K562 (cell line): ENCODE data around the gene SLC7A8. TPM values are rescaled to one million over a fixed set of nuclear protein-coding genes. Genes with fewer than 3 reads are reported as not detected.

Experiments
- CEBPG ChIP-seq, 3 experiments: fragments of 200-800 bp in 1 of 3; sonication (Bioruptor generic) in 1 of 3; sonication (generic) in 1 of 3; formaldehyde crosslinking in 1 of 3; IDR thresholded peaks in 2 of 3; conservative IDR thresholded peaks in 1 of 3; 2 replicates each; pipeline versions ENCODE4 v1.6.1 to v1.8.0; 2016 to 2022; ENCODE audit warnings: missing compliant biosample characterization in 2 of 3, missing genetic modification characterization in 2 of 3, mild to moderate bottlenecking in 1 of 3, missing genetic modification reagents in 1 of 3
- ELF4 ChIP-seq: fragments of 450-650 bp; formaldehyde crosslinking; IDR thresholded peaks from 2 replicates; pipeline ENCODE4 v1.4.0; 2022; ENCODE audit warnings: missing genetic modification characterization
- FOXA1 ChIP-seq: fragments of 450-650 bp; IDR thresholded peaks from 2 replicates; pipeline ENCODE4 v1.6.1; 2016; ENCODE audit warnings: mild to moderate bottlenecking, borderline replicate concordance
- HEY1 ChIP-seq: fragments of 250-450 bp; sonication (Bioruptor Pico); IDR thresholded peaks from 2 replicates; pipeline ENCODE4 v1.5.0; 2020; ENCODE audit warnings: mild to moderate bottlenecking, moderate library complexity, borderline replicate concordance
- HMG20A ChIP-seq: fragments of 450-650 bp; formaldehyde crosslinking; conservative IDR thresholded peaks from 2 replicates; pipeline ENCODE4 v1.4.0; 2020; ENCODE audit warnings: mild to moderate bottlenecking, mixed read lengths
- KLF16 ChIP-seq: IDR thresholded peaks from 2 replicates; pipeline ENCODE4 v1.6.1; 2016; ENCODE audit warnings: antibody characterized with exemption
- MCM2 ChIP-seq: fragments of 450-650 bp; IDR thresholded peaks from 2 replicates; pipeline ENCODE4 v1.6.1; 2017; ENCODE audit warnings: low read depth, mild to moderate bottlenecking
- MYBL2 ChIP-seq, 2 experiments: fragments of 450-650 bp in 1 of 2; sonication (generic) in 1 of 2; formaldehyde crosslinking in 1 of 2; IDR thresholded peaks; 2 replicates each; pipeline versions ENCODE4 v1.6.1 to v1.8.1; 2017 to 2022; ENCODE audit warnings: borderline replicate concordance in 1 of 2, inconsistent platforms in 1 of 2, low read depth in 1 of 2, mild to moderate bottlenecking in 1 of 2, missing genetic modification reagents in 1 of 2, moderate library complexity in 1 of 2
- RBM14 ChIP-seq: fragments of 200-400 bp; formaldehyde crosslinking; IDR thresholded peaks from 2 replicates; pipeline ENCODE4 v1.6.1; 2018; ENCODE audit warnings: low read depth, mild to moderate bottlenecking, low read length, moderate library complexity, borderline replicate concordance; ENCODE audit not compliant: insufficient read depth
- RFX7 ChIP-seq: fragments of 250-450 bp; sonication (Bioruptor Pico); IDR thresholded peaks from 2 replicates; pipeline ENCODE4 v1.5.1; 2021; ENCODE audit warnings: mild to moderate bottlenecking
- SAP30 ChIP-seq: fragments of 200-600 bp; sonication (generic); IDR thresholded peaks from 2 replicates; pipeline ENCODE4 v1.6.1; 2012; ENCODE audit warnings: borderline replicate concordance, low read depth, mild to moderate bottlenecking, moderate library complexity, low read length, control low read depth, inconsistent platforms; ENCODE audit not compliant: insufficient read depth, poor library complexity, severe bottlenecking
- SRSF3 ChIP-seq: fragments of 200-400 bp; formaldehyde crosslinking; IDR thresholded peaks from 2 replicates; pipeline ENCODE4 v1.6.1; 2016; ENCODE audit warnings: mild to moderate bottlenecking, low read length, moderate library complexity; ENCODE audit not compliant: insufficient read depth
- STAG1 ChIP-seq: sonication (generic); formaldehyde crosslinking; IDR thresholded peaks from 2 replicates; pipeline ENCODE4 v1.5.0; 2020; ENCODE audit warnings: missing genetic modification reagents, borderline replicate concordance
- ZNF41 ChIP-seq: fragments of 250-450 bp; sonication (Bioruptor Pico); conservative IDR thresholded peaks from 2 replicates; pipeline ENCODE4 v1.4.0; 2020; ENCODE audit warnings: mild to moderate bottlenecking
- ZNF561 ChIP-seq: fragments of 450-650 bp; formaldehyde crosslinking; conservative IDR thresholded peaks from 2 replicates; pipeline ENCODE4 v1.4.0; 2020; ENCODE audit warnings: mild to moderate bottlenecking, moderate library complexity
- polyA plus RNA-seq, 8 experiments: library from polyadenylated mRNA; depleted of rRNA in 4 of 8; stranded (reverse) in 5 of 8; unstranded in 3 of 8; fragments of >200 nt; fragmentation: Nextera tagmentation in 2 of 8; fragmentation: Illumina TruSeq in 1 of 8; extraction: Ambion mirVana in 2 of 8; extraction: Trizol in 1 of 8; gene quantifications; 2 replicates each; pipeline versions ENCODE4 v1.2.1 to v1.2.3, GENCODE V29; 2011 to 2014; ENCODE audit warnings: inconsistent platforms in 1 of 8, missing spikeins in 1 of 8
- total RNA-seq, 7 experiments: library from RNA; depleted of rRNA in 6 of 7; stranded (reverse); fragments of >200 nt in 6 of 7; fragmentation: Illumina TruSeq in 2 of 7; extraction: Trizol in 2 of 7; gene quantifications; 2 replicates each; pipeline versions ENCODE4 v1.2.1 to v1.2.3, GENCODE V29; 2011 to 2021; ENCODE audit warnings: low replicate concordance in 1 of 7
- TF ChIP-seq, protein P1 (sequence below): IDR thresholded peaks from 2 replicates; pipeline ENCODE4 v1.6.1; 2016; ENCODE audit warnings: missing genetic modification characterization, missing compliant biosample characterization
- TF ChIP-seq, protein P2 (sequence below): fragments of 250-450 bp; sonication (Bioruptor Pico); IDR thresholded peaks from 2 replicates; pipeline ENCODE4 v1.9.0; 2021; ENCODE audit warnings: mild to moderate bottlenecking

SLC7A8 gene
- total and polyA plus RNA-seq, 9 of the 15 experiments (the other 6 are each of a cell fraction or from before 2014, with no cell fraction given), result 2.0 to 33.0 (median 6.0) TPM

DNA sequence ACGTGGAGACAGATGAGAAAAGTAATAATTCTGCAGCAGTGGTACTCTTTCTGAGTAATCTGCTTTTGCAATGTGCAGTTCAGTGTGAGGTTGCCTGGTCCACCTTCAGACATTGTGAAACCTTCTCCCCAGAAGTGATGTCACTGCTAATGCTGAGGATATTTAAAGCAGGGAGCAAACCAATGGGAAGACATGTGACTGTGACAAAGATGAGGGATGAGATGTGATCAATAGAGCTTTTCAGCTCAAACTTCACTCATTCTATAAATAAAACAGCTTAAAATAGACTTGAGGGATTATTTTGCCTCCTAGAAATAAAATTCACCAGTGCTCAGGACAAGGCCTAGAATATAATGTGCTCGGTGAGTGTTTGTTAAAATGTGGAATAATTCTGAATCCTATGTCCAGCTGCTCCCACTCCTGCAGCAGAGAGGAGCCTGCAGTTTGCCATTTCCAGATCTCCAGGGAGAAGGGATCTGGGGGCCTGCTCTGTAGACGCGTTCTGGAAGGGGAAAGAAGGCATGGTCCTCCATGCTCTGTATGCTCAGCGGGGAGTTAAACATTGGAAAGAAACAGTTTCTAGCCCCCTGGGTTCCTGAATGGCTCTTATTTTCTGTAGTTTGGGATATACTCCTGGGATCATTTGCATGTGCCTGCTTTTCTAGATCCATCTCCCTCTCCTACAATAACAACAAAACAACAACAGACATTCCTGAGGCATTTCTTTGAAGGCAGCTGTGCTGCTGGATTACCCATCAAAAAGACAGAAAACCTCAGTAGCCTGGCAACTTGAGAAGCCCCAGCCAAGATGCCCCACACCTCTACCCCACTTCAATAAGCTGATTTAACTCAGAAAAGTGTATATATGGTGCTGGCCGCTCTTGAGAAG is 8.9 kb downstream of the SLC7A8 start (continued):
- TF ChIP-seq SAP30 (no peak), STAG1 (CRISPR knock-in tag) (no peak), ZNF561 (CRISPR knock-in tag) (no peak), RFX7 (CRISPR knock-in tag) (no peak), HMG20A (CRISPR knock-in tag) (no peak), ELF4 (CRISPR knock-in tag) (no peak), RBM14 (no peak), FOXA1 (no peak), MCM2 (no peak), MYBL2 (IDR thresholded peaks at IDR 0.05; ENCODE audit: low read depth) (no peak), MYBL2 (CRISPR knock-in tag; IDR thresholded peaks at IDR 0.05; ENCODE audit: borderline replicate concordance) (no peak), HEY1 (CRISPR knock-in tag) (no peak), SRSF3 (no peak), CEBPG (CRISPR knock-in tag; IDR thresholded peaks at IDR 0.05) (no peak), CEBPG (tag; conservative IDR thresholded peaks at IDR 0.05 in 1 of 2, IDR thresholded peaks at IDR 0.05 in 1 of 2) (peak; percentile 75 to 80), KLF16 (no peak), ZNF41 (no peak)
- TF ChIP-seq, protein P1, sequence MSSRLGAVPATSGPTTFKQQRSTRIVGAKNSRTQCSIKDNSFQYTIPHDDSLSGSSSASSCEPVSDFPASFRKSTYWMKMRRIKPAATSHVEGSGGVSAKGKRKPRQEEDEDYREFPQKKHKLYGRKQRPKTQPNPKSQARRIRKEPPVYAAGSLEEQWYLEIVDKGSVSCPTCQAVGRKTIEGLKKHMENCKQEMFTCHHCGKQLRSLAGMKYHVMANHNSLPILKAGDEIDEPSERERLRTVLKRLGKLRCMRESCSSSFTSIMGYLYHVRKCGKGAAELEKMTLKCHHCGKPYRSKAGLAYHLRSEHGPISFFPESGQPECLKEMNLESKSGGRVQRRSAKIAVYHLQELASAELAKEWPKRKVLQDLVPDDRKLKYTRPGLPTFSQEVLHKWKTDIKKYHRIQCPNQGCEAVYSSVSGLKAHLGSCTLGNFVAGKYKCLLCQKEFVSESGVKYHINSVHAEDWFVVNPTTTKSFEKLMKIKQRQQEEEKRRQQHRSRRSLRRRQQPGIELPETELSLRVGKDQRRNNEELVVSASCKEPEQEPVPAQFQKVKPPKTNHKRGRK (tag), result no peak
- TF ChIP-seq, protein P2, sequence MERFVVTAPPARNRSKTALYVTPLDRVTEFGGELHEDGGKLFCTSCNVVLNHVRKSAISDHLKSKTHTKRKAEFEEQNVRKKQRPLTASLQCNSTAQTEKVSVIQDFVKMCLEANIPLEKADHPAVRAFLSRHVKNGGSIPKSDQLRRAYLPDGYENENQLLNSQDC, result no peak
